BLaER1 (cell line): ENCODE data around the gene GOLPH3L.
"Not testable (repeated sequence)": the region's sequence is repeated elsewhere in the genome, so short reads cannot be mapped to it uniquely, and the experiment has no call there.

Source experiments
- H3K27ac ChIP-seq: shearing (Covaris generic); formaldehyde crosslinking; 2 replicates; pipeline ENCODE4 v1.8.1; 2022
- H3K27me3 ChIP-seq: shearing (Covaris generic); formaldehyde crosslinking; 2 replicates; pipeline ENCODE4 v1.8.1; 2022
- H3K36me3 ChIP-seq: shearing (Covaris generic); formaldehyde crosslinking; 2 replicates; pipeline ENCODE4 v1.8.1; 2022
- H3K4me1 ChIP-seq: shearing (Covaris generic); formaldehyde crosslinking; 2 replicates; pipeline ENCODE4 v1.8.1; 2022
- H3K4me2 ChIP-seq: shearing (Covaris generic); formaldehyde crosslinking; 2 replicates; pipeline ENCODE4 v1.8.1; 2022
- H3K4me3 ChIP-seq: shearing (Covaris generic); formaldehyde crosslinking; 2 replicates; pipeline ENCODE4 v1.8.1; 2022
- H3K9ac ChIP-seq: shearing (Covaris generic); formaldehyde crosslinking; 2 replicates; pipeline ENCODE4 v1.8.1; 2022
- H3K9me3 ChIP-seq: shearing (Covaris generic); formaldehyde crosslinking; 2 replicates; pipeline ENCODE4 v1.8.1; 2022
- H4K20me1 ChIP-seq: shearing (Covaris generic); formaldehyde crosslinking; 2 replicates; pipeline ENCODE4 v1.8.1; 2022
- Cebpa-rat ChIP-seq: shearing (Covaris generic); IDR thresholded peaks from 2 replicates; pipeline ENCODE4 v1.8.1; 2022

Gene GOLPH3L

DNA sequence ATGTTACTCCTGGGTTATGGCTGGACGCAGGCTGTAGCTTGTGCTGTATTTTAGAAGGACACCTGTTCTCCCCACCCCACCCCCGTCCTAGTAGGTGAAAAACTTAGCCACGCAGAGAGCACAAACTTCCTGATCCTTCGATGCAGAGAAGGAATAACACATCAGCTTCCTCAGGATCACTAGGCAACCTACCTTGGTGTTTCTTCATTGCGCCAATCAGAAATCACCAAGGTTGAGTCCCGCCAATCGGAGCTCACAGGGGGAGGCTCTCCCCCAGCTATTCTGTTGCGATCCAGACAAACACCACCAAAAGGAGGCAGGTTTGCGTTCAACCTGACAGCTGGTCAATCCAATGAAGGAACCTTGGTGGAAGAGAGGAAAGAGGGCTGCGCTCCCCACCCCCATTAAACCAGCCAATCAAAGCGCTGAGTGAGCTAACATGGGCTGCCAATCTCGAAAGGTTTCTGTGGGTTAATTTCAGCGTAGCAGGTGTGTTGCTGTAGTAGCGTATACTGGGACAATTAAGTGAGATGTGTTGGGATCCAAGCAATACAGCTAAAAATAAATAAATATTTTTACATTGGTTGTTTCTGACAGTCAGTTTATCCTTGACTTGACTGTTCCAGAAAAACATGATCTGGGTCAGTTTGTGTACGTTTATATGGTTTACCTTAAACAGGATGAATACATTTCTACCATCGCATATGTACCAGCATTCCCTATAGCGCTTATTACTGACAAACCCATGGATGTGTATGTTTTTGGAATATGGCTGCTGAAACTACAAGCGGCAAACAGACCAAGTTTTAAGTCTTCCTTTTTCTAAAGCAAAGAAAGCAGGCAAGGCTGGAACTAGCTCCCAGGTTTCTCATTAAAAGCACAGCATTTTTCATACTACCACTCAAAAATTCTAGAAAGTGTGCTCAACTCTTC is at the start of gene GOLPH3L:
Gene GOLPH3L (minus strand): TSS at position 160 of the 933 bp plus-strand sequence. CDS start 2,316 bp downstream, outside the sequence.
- Histone ChIP-seq H3K4me1 (peaks cover 21% of the 10 kb centered on the region), H3K4me2 (peak within 1 kb of the TSS; percentile 89), H3K27me3 (no peaks in the 10 kb centered on the region), H3K4me3 (peak within 1 kb of the TSS; percentile 80), H4K20me1 (peaks cover 5% of the 10 kb centered on the region; the same call in 1 of the 2 replicates), H3K27ac (no peak within 1 kb of the TSS), H3K9ac (peak within 1 kb of the TSS; percentile 71; the same call in 1 of the 2 replicates), H3K36me3 (peaks cover 29% of the 10 kb centered on the region), H3K9me3 (no peaks in the 10 kb centered on the region)
- no peak for TF ChIP-seq Cebpa-rat

DNA sequence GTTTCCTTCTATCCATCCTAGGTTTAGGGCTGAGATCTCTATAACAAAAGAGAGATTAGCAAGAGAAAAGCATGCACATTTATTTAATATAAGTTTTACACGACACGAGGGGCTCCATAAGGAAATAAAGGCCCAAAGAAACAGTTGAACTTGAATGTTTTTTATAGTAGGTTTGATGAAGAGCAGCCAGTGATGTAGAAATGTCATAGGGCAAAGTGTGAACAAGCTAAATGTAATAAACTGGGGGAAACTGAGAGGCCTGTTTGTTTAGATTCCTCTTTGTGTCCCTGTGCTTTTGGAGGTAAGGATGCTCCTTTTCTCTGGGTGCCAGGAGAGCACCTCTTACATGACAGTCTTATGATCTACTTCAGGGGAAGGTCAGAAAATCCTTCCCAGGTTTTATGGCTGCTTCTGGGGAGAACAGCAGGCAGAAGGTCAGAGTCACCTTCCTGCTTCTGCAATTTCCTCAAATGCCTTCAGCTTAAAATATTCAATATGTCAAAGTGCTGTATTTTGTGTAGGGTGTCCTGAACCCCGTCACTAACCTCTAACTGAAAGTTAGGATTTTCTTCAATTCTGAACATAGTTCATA is 33.3 kb upstream of the GOLPH3L start:
- 0 out of 2 replicates have a peak, but pooled peaks cover 9% of the 10 kb centered on the region for H3K36me3 ChIP-seq
- H3K9me3 ChIP-seq = no peaks in the 10 kb centered on the region
- no peaks in the 10 kb centered on the region for H3K4me1 ChIP-seq
- no peaks in the 10 kb centered on the region for H3K27me3 ChIP-seq
- no peak overlapping the region for H3K4me3 ChIP-seq
- H3K9ac ChIP-seq = no peak overlapping the region
- H3K4me2 ChIP-seq = no peak overlapping the region
- no peak for TF ChIP-seq Cebpa-rat
- no peaks in the 10 kb centered on the region for H4K20me1 ChIP-seq
- H3K27ac ChIP-seq = no peak overlapping the region

- H3K27ac ChIP-seq = no peak overlapping the region
- H4K20me1 ChIP-seq = no peaks in the 10 kb centered on the region
- no peak overlapping the region for H3K4me2 ChIP-seq
- TF ChIP-seq Cebpa-rat = no peak
- no peaks in the 10 kb centered on the region for H3K27me3 ChIP-seq
- no peak overlapping the region for H3K4me3 ChIP-seq
- no peaks in the 10 kb centered on the region for H3K4me1 ChIP-seq
- H3K36me3 ChIP-seq = no peaks in the 10 kb centered on the region
- H3K9ac ChIP-seq = no peak overlapping the region
- peaks cover 29% of the 10 kb centered on the region for H3K9me3 ChIP-seq
Measured at GRCh38 chr1:150724336-150724735, 27.4 kb upstream of the GOLPH3L start.

GRCh38 chr1:150720703-150721102 is 23.7 kb upstream of the GOLPH3L start, which contains the start of gene HORMAD1:
Gene HORMAD1 (minus strand): TSS chr1:150720895. CDS start chr1:150719505, 1,390 bp downstream.
- no peaks in the 10 kb centered on the region for H3K4me1 ChIP-seq
- H3K27me3 ChIP-seq = no peaks in the 10 kb centered on the region
- H4K20me1 ChIP-seq = no peaks in the 10 kb centered on the region
- no peak within 1 kb of the TSS for H3K9ac ChIP-seq
- H3K9me3 ChIP-seq = peaks cover 29% of the 10 kb centered on the region
- no peaks in the 10 kb centered on the region for H3K36me3 ChIP-seq
- H3K4me3 ChIP-seq = no peak within 1 kb of the TSS
- no peak within 1 kb of the TSS for H3K27ac ChIP-seq
- H3K4me2 ChIP-seq = no peak within 1 kb of the TSS
- TF ChIP-seq Cebpa-rat = no peak

- Histone ChIP-seq H3K36me3 (no peaks in the 10 kb centered on the region), H3K4me1 (no peaks in the 10 kb centered on the region)
Measured at GRCh38 chr1:150720098-150720497, 23.1 kb upstream of the GOLPH3L start.

GRCh38 chr1:150718225-150718891 is 21.4 kb upstream of the GOLPH3L start:
- no peak for TF ChIP-seq Cebpa-rat
- no peak overlapping the region for H3K4me2 ChIP-seq
- H3K4me3 ChIP-seq = no peak overlapping the region
- no peak overlapping the region for H3K9ac ChIP-seq
- no peaks in the 10 kb centered on the region for H4K20me1 ChIP-seq
- no peaks in the 10 kb centered on the region for H3K4me1 ChIP-seq
- H3K36me3 ChIP-seq = no peaks in the 10 kb centered on the region
- H3K27me3 ChIP-seq = no peaks in the 10 kb centered on the region
- H3K27ac ChIP-seq = no peak overlapping the region
- peaks cover 22% of the 10 kb centered on the region for H3K9me3 ChIP-seq

More at GRCh38 chr1:150720098-150720497, 23.1 kb upstream of the GOLPH3L start:
- Histone ChIP-seq H3K4me3 (no peak overlapping the region), H3K4me2 (no peak overlapping the region), H3K9me3 (peaks cover 29% of the 10 kb centered on the region), H3K27ac (no peak overlapping the region), H4K20me1 (no peaks in the 10 kb centered on the region), H3K27me3 (no peaks in the 10 kb centered on the region), H3K9ac (no peak overlapping the region)
- no peak for TF ChIP-seq Cebpa-rat

- not testable (repeated sequence) for H3K36me3 ChIP-seq, H3K9ac ChIP-seq, H3K4me2 ChIP-seq, H3K27me3 ChIP-seq, H3K4me1 ChIP-seq, H3K27ac ChIP-seq, H4K20me1 ChIP-seq, H3K4me3 ChIP-seq, H3K9me3 ChIP-seq
Measured at GRCh38 chr1:150709031-150709430, 12.1 kb upstream of the GOLPH3L start.

DNA sequence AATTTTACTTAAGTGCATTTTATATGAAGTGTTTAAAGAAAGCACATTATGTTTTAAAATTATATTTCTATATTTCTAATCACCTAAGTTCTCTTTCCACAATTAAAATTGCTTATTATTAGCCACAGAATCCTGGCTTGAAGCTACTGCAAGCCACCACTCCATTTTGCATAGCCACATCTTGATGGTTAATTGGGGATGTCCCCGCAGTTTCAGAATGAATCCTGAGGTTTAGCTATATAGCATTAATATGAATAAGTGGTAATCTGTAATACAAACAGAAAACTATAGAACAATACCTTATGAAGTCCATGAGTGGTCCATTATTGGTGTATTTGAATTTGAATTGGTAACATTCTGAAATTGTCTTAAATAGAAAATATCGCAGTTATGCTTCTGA is 11.6 kb upstream of the GOLPH3L start:
- H3K4me3 ChIP-seq = no peak overlapping the region
- no peak overlapping the region for H3K4me2 ChIP-seq
- H3K9me3 ChIP-seq = no peaks in the 10 kb centered on the region

DNA sequence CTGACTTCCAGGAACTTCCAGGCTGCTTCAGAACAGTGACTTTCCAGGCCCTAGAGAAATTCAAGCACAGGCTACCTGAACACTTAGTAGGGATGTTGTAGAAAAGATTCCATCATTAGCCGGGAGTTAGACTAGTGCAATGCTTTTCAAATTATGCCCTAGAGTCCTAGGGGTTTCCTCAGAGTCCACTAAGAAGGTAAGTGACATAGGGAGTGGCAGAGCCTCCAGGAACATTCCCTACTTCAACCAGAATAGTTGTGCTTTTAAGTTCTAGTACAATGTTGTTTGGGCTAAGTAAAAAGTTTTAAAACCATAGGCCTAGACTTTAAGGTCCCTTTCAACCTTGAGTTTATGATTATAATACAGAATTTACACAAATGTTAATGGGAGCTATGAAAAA is 9.1 kb upstream of the GOLPH3L start:
- H3K4me2 ChIP-seq = no peak overlapping the region
- no peaks in the 10 kb centered on the region for H3K27me3 ChIP-seq
- no peaks in the 10 kb centered on the region for H3K4me1 ChIP-seq
- no peak overlapping the region for H3K9ac ChIP-seq
- H4K20me1 ChIP-seq = no peaks in the 10 kb centered on the region
- H3K27ac ChIP-seq = no peak overlapping the region
- H3K36me3 ChIP-seq = no peaks in the 10 kb centered on the region
- no peaks in the 10 kb centered on the region for H3K9me3 ChIP-seq
- TF ChIP-seq Cebpa-rat = no peak
- H3K4me3 ChIP-seq = no peak overlapping the region

More for the DNA sequence above, 11.6 kb upstream of the GOLPH3L start:
- H3K27ac ChIP-seq = no peak overlapping the region
- TF ChIP-seq Cebpa-rat = no peak
- H3K27me3 ChIP-seq = no peaks in the 10 kb centered on the region
- H3K36me3 ChIP-seq = no peaks in the 10 kb centered on the region
- no peak overlapping the region for H3K9ac ChIP-seq
- H3K4me1 ChIP-seq = no peaks in the 10 kb centered on the region
- no peaks in the 10 kb centered on the region for H4K20me1 ChIP-seq
